Mesendoderm (in vitro differentiated cells): ENCODE results near the gene MYL6.

ENCODE experiments used
- DNase-seq: peaks from one replicate; pipeline ENCODE4 v3.0.0; 2013
- H2AK5ac ChIP-seq: 2 replicates; pipeline ENCODE4 v1.6.1; 2013; ENCODE audit warnings: low read length, inconsistent platforms
- H2BK120ac ChIP-seq: 2 replicates; pipeline ENCODE4 v1.6.1; 2013; ENCODE audit warnings: low read depth, mild to moderate bottlenecking, low read length, moderate library complexity, mixed read lengths
- H2BK15ac ChIP-seq: replicated peaks from 2 replicates; pipeline ENCODE4 v1.6.1; 2013; ENCODE audit warnings: low read depth, mild to moderate bottlenecking, moderate library complexity
- H2BK5ac ChIP-seq: 2 replicates; pipeline ENCODE4 v1.6.1; 2013; ENCODE audit warnings: low read length, inconsistent platforms
- H3K18ac ChIP-seq: 2 replicates; pipeline ENCODE4 v1.6.1; 2013; ENCODE audit warnings: mild to moderate bottlenecking, low read length, mixed read lengths
- H3K23ac ChIP-seq: one replicate; pipeline ENCODE4 v1.6.1; 2013; ENCODE audit warnings: low read length
- H3K27ac ChIP-seq: 2 replicates; pipeline ENCODE4 v1.5.1; 2013; ENCODE audit warnings: low read depth, mild to moderate bottlenecking, inconsistent platforms, low read length, moderate library complexity
- H3K27me3 ChIP-seq: 2 replicates; pipeline ENCODE4 v1.6.1; 2013; ENCODE audit warnings: low read length, control low read depth, mild to moderate bottlenecking, inconsistent platforms; ENCODE audit not compliant: insufficient read depth, poor library complexity
- H3K36me3 ChIP-seq: 2 replicates; pipeline ENCODE4 v1.6.1; 2013; ENCODE audit warnings: low read length, inconsistent platforms; ENCODE audit not compliant: control insufficient read depth, insufficient read depth
- H3K4ac ChIP-seq: one replicate; pipeline ENCODE4 v1.6.1; 2013; ENCODE audit warnings: low read depth, mild to moderate bottlenecking, low read length, moderate library complexity
- H3K4me1 ChIP-seq: 2 replicates; pipeline ENCODE4 v1.6.1; 2013; ENCODE audit warnings: low read depth, low read length, inconsistent platforms; ENCODE audit not compliant: control insufficient read depth
- H3K4me2 ChIP-seq: 2 replicates; pipeline ENCODE4 v1.6.1; 2013; ENCODE audit warnings: low read length
- H3K4me3 ChIP-seq: 2 replicates; pipeline ENCODE4 v1.5.1; 2013; ENCODE audit warnings: mild to moderate bottlenecking, low read length
- H3K56ac ChIP-seq: one replicate; pipeline ENCODE4 v1.6.1; 2013; ENCODE audit warnings: low read length
- H3K79me1 ChIP-seq: 2 replicates; pipeline ENCODE4 v1.6.1; 2013; ENCODE audit warnings: low read length, inconsistent platforms
- H3K79me2 ChIP-seq: 2 replicates; pipeline ENCODE4 v1.6.1; 2013; ENCODE audit warnings: mild to moderate bottlenecking, low read length; ENCODE audit not compliant: control insufficient read depth, insufficient read depth
- H3K9ac ChIP-seq: 2 replicates; pipeline ENCODE4 v1.6.1; 2013; ENCODE audit warnings: low read length, inconsistent platforms
- H4K5ac ChIP-seq: one replicate; pipeline ENCODE4 v1.6.1; 2013; ENCODE audit warnings: low read length
- H4K8ac ChIP-seq: one replicate; pipeline ENCODE4 v1.6.1; 2013; ENCODE audit warnings: low read depth, mild to moderate bottlenecking, control low read depth, low read length, moderate library complexity
- WGBS: extraction: QIAGEN DNeasy Blood & Tissue Kit; methylation state at CpG from one replicate; pipeline ENCODE4 v1.1.7; 2013; ENCODE audit warnings: low lambda C conversion rate, missing lambda C conversion rate; ENCODE audit not compliant: insufficient coverage; ENCODE audit errors: extremely low coverage; 5-methylcytosine and 5-hydroxymethylcytosine counted together

The MYL6 gene

GRCh38 chr12:56145217-56145616 lies 12.9 kb upstream of the MYL6 start:
- H3K4me2 ChIP-seq = no peak overlapping the region
- no peak for DNase-seq
- no peaks in the 10 kb centered on the region for H3K79me2 ChIP-seq
- H3K36me3 ChIP-seq = peaks cover 11% of the 10 kb centered on the region
- H3K27ac ChIP-seq = no peak overlapping the region
- H2BK15ac ChIP-seq = no peak overlapping the region
- H3K4me3 ChIP-seq = no peak overlapping the region
- no peak overlapping the region for H3K18ac ChIP-seq
- H2AK5ac ChIP-seq = no peak overlapping the region
- no peak overlapping the region for H3K56ac ChIP-seq
- H3K23ac ChIP-seq = no peak overlapping the region
- no peak overlapping the region for H2BK120ac ChIP-seq
- no peak overlapping the region for H4K8ac ChIP-seq
- no peak overlapping the region for H3K9ac ChIP-seq
- H3K79me1 ChIP-seq = no peaks in the 10 kb centered on the region
- WGBS = no CpG with 5 or more reads among the region's 3 CpGs
- H3K4ac ChIP-seq = no peak overlapping the region
- H4K5ac ChIP-seq = no peak overlapping the region
- H2BK5ac ChIP-seq = no peak overlapping the region
- no peaks in the 10 kb centered on the region for H3K27me3 ChIP-seq
- H3K4me1 ChIP-seq = no peaks in the 10 kb centered on the region

DNA sequence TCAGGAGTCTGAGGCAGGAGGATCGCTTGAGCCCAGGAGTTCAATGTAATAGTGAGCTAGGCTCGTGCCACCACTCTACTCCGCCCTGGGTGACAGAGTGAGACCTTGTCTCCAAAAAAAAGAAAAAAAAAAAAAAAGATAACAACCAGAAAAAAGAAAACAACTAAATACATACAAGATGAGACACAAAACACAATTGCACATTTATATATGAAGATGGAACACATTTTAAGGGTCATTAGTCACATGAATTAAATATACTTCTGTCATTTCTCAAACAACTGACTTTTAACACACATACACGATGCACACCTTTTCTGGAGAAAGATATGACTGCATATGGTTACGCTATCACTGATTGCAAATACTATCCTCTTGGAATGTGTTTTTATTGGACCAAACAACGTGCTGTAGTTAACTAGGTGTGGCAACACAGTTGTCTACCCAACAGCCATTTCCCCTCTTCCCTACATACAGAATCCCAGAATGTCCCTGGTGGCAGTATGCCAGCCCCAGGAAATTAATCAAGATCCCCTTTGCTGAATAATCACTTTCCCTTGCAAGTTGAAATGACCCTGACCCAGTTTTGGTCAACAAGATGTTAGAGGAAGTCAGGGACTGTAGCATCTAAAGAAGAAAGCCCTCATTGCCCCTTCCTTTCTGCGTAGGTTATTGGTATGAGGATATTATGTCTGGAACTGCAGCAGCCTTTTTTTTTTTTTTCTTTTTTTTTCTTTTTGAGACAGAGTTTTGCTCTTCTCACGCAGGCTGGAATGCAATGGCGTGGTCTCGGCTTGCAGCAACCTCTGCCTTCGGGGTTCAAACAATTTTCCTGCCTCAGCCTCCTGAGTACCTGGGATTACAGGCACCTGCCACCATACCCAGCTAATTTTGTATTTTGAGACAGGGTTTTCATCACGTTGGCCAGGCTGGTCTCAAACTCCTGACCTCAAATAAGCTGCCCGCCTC lies 11.4 kb upstream of the MYL6 start:
- Histone ChIP-seq H3K18ac (no peak overlapping the region), H2BK15ac (no peak overlapping the region), H3K4me3 (no peak overlapping the region), H3K4me1 (no peaks in the 10 kb centered on the region), H3K36me3 (peaks cover 11% of the 10 kb centered on the region), H2BK5ac (no peak overlapping the region), H3K79me2 (no peaks in the 10 kb centered on the region), H3K4me2 (no peak overlapping the region), H3K56ac (no peak overlapping the region), H3K4ac (no peak overlapping the region), H2AK5ac (no peak overlapping the region), H3K79me1 (no peaks in the 10 kb centered on the region), H3K9ac (no peak overlapping the region), H3K23ac (no peak overlapping the region), H3K27me3 (no peaks in the 10 kb centered on the region), H2BK120ac (no peak overlapping the region), H4K8ac (no peak overlapping the region), H3K27ac (no peak overlapping the region), H4K5ac (no peak overlapping the region)
- no CpG with 5 or more reads among the region's 13 CpGs for WGBS
- no peak for DNase-seq

GRCh38 chr12:56150563-56150962 lies 7.6 kb upstream of the MYL6 start:
- no peak for DNase-seq
- Histone ChIP-seq H3K79me1 (peaks cover 4% of the 10 kb centered on the region), H3K27me3 (no peaks in the 10 kb centered on the region), H3K4ac (no peak overlapping the region), H4K5ac (no peak overlapping the region), H3K18ac (no peak overlapping the region), H2AK5ac (no peak overlapping the region), H3K27ac (no peak overlapping the region), H3K9ac (no peak overlapping the region), H3K23ac (no peak overlapping the region), H3K4me1 (peaks cover 5% of the 10 kb centered on the region), H3K56ac (no peak overlapping the region), H2BK5ac (no peak overlapping the region), H2BK120ac (no peak overlapping the region), H3K36me3 (no peaks in the 10 kb centered on the region), H2BK15ac (no peak overlapping the region), H4K8ac (no peak overlapping the region), H3K4me3 (no peak overlapping the region), H3K4me2 (no peak overlapping the region), H3K79me2 (peaks cover 3% of the 10 kb centered on the region)
- no CpG with 5 or more reads among the region's 3 CpGs for WGBS

DNA sequence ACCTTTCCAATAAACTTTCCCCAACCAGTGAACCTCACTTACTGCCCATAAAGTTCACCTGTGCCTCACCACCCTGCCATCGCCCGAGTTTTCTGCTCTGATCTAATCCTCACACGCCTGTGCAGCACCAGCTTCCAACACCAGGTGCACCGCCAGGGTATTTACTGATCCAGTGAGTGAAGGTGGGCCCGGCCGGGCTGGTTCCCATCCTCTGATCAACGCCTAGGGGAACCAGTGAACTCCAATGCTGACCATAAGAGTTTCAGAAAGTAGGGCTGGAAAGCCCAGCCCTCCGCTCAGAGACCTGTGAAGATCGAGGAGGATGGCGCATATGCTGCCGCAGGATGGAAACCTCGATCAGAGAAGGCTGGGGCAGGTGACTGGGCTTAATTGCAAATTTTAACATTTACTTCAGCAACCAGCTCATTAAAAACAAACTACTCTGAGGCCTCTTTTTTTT lies 6.5 kb upstream of the MYL6 start:
- Histone ChIP-seq H3K27me3 (no peaks in the 10 kb centered on the region), H3K27ac (peak overlapping the region; percentile 52), H3K18ac (peak overlapping the region; percentile 96), H3K4me3 (peak overlapping the region; percentile 61), H3K79me2 (peaks cover 3% of the 10 kb centered on the region), H3K9ac (peak overlapping the region; percentile 67), H2BK15ac (no peak overlapping the region), H3K56ac (peak overlapping the region; percentile 71), H3K4me2 (peak overlapping the region; percentile 71), H2BK120ac (no peak overlapping the region), H3K4me1 (peaks cover 5% of the 10 kb centered on the region), H2AK5ac (no peak overlapping the region), H2BK5ac (no peak overlapping the region), H3K23ac (no peak overlapping the region), H3K79me1 (peaks cover 4% of the 10 kb centered on the region), H4K5ac (no peak overlapping the region), H3K36me3 (no peaks in the 10 kb centered on the region), H4K8ac (peak overlapping the region; percentile 65), H3K4ac (peak overlapping the region; percentile 96)
- WGBS = no CpG with 5 or more reads among the region's 12 CpGs
- DNase-seq = peak; percentile 84

DNA sequence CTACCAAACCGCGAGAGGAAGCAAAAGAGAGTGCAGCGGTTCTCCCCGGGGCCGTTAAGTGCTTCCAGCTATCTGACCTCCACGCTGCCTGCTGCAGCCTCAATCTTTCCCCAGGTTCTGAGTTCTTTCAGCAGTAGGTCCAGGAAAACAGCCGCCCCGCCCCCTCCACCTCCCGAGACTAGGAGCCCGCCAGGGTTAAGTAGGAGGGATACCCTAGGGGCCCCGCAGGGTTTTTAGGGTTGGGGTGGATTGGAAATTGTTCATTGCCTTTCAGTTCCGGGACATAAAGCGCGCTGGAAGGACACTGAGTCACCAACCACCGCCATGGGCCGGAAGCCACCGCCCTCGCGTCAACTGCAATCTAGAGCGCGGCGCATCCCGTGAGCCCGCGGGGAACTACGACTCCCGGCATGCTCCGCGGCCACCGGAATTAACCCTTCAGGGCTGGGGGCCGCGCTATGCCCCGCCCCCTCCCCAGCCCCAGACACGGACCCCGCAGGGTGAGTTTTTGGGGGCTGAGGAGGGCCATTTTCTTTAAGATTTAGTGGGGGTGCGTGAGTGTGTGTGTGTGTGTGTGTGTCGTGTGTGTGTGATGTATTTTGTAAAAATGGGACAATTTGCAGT lies 5.9 kb upstream of the MYL6 start, which contains the start of gene MYL6B:
MYL6B (plus strand) TSS at position 456 of the 624 bp plus-strand sequence. CDS start 1,332 bp downstream, outside the sequence.
- Histone ChIP-seq H2AK5ac (peak within 1 kb of the TSS; percentile 17), H2BK5ac (no peak within 1 kb of the TSS), H3K4me1 (peaks cover 5% of the 10 kb centered on the region), H3K36me3 (no peaks in the 10 kb centered on the region), H4K5ac (no peak within 1 kb of the TSS), H3K27ac (peak within 1 kb of the TSS; percentile 52), H3K23ac (no peak within 1 kb of the TSS), H3K4me3 (peak within 1 kb of the TSS; percentile 63), H4K8ac (peak within 1 kb of the TSS; percentile 65), H2BK120ac (no peak within 1 kb of the TSS), H3K56ac (peak within 1 kb of the TSS; percentile 91), H3K18ac (peak within 1 kb of the TSS; percentile 96), H3K79me2 (peaks cover 3% of the 10 kb centered on the region), H3K4ac (peak within 1 kb of the TSS; percentile 96), H3K4me2 (peak within 1 kb of the TSS; percentile 71), H3K9ac (peak within 1 kb of the TSS; percentile 79), H2BK15ac (no peak within 1 kb of the TSS), H3K79me1 (peaks cover 4% of the 10 kb centered on the region), H3K27me3 (no peaks in the 10 kb centered on the region)
- WGBS = no CpG with 5 or more reads among the region's 37 CpGs
- peak; percentile 94 for DNase-seq
